Stimulated activated CD8-positive, alpha-beta memory T cell treated with anti-CD3 and anti-CD28 coated beads, Interleukin-12 subunit alpha, Interleukin-12 subunit beta, amount 100 ng/mL, for 24 hours (primary cell): Measurements from ENCODE around the gene GJA3.

Experiments used
- DNase-seq: peaks from one replicate; pipeline ENCODE4 v3.0.0-alpha.2; 2020; ENCODE audit errors: extremely low read depth

GJA3 gene

GRCh38 chr13:20128459-20128931 lies 32.4 kb downstream of the GJA3 start:
- DNase-seq: no peak

- no peak for DNase-seq
Observed at GRCh38 chr13:20127562-20128458, 33.0 kb downstream of the GJA3 start.

GRCh38 chr13:20127262-20127561 lies 33.6 kb downstream of the GJA3 start:
- no peak for DNase-seq

GRCh38 chr13:20126541-20127261 lies 34.2 kb downstream of the GJA3 start:
- no peak for DNase-seq

GRCh38 chr13:20125783-20126165 lies 35.1 kb downstream of the GJA3 start:
- no peak for DNase-seq

GRCh38 chr13:20125129-20125782 lies 35.6 kb downstream of the GJA3 start:
- no peak for DNase-seq

- no peak for DNase-seq
Observed at GRCh38 chr13:20124303-20124702, 36.5 kb downstream of the GJA3 start.

GRCh38 chr13:20121159-20121525 lies 39.7 kb downstream of the GJA3 start:
- no peak for DNase-seq

GRCh38 chr13:20119960-20120359 lies 40.9 kb downstream of the GJA3 start:
- no peak for DNase-seq

GRCh38 chr13:20118268-20119140 lies 42.3 kb downstream of the GJA3 start:
- no peak for DNase-seq

- DNase-seq: no peak
Observed at GRCh38 chr13:20116213-20116612, 44.6 kb downstream of the GJA3 start.

GRCh38 chr13:20114066-20114610 lies 46.7 kb downstream of the GJA3 start:
- no peak for DNase-seq

- no peak for DNase-seq
Observed at GRCh38 chr13:20109037-20109436, 51.8 kb downstream of the GJA3 start.

- no peak for DNase-seq
Observed at GRCh38 chr13:20106742-20107141, 54.1 kb downstream of the GJA3 start.

- no peak for DNase-seq
Observed at GRCh38 chr13:20105161-20105689, 55.6 kb downstream of the GJA3 start.

- no peak for DNase-seq
Observed at GRCh38 chr13:20102525-20103180, 58.2 kb downstream of the GJA3 start.

- DNase-seq: no peak
Observed at GRCh38 chr13:20101467-20102316, 59.2 kb downstream of the GJA3 start.

- no peak for DNase-seq
Observed at GRCh38 chr13:20099319-20099718, 61.5 kb downstream of the GJA3 start.

GRCh38 chr13:20093951-20094350 lies 66.9 kb downstream of the GJA3 start:
- DNase-seq: no peak

GRCh38 chr13:20090349-20090748 lies 70.5 kb downstream of the GJA3 start:
- no peak for DNase-seq
